Upper lobe of right lung (tissue), 1 donor: ENCODE measurements around the gene AOAH. TPM values are rescaled to one million over a fixed set of nuclear protein-coding genes. Genes with fewer than 3 reads are reported as not detected.

Source experiments
- ATAC-seq: fragments of 200-7000 bp; cut with Tn5 transposase; one replicate; pipeline ENCODE4 v1.9.1; 2020; ENCODE audit warnings: mild to moderate bottlenecking, moderate library complexity
- DNase-seq: peaks from one replicate; pipeline ENCODE4 v3.0.0-alpha.2; 2020
- H3K27ac ChIP-seq: fragments of 200-600 bp; one replicate; pipeline ENCODE4 v1.8.0; 2022
- H3K27me3 ChIP-seq: fragments of 200-600 bp; one replicate; pipeline ENCODE4 v1.8.0; 2022; ENCODE audit warnings: mild to moderate bottlenecking
- H3K36me3 ChIP-seq: fragments of 200-600 bp; one replicate; pipeline ENCODE4 v1.8.0; 2022
- H3K4me1 ChIP-seq: fragments of 200-600 bp; one replicate; pipeline ENCODE4 v1.8.0; 2022
- H3K4me3 ChIP-seq: fragments of 200-600 bp; one replicate; pipeline ENCODE4 v1.8.0; 2022; ENCODE audit warnings: mild to moderate bottlenecking
- H3K9me3 ChIP-seq: fragments of 200-600 bp; one replicate; pipeline ENCODE4 v1.8.0; 2022
- intact Hi-C: fragments of 100-400 bp; cut with DNase I; formaldehyde crosslinking; loops from one replicate; pipeline ENCODE4 v1.11.0; 2022
- total RNA-seq: library from RNA; stranded (reverse); fragmentation: NEBNext Ultra II Directional; extraction: Animal tissue kit (Norgen Biotek cat#: 25700); gene quantifications from one replicate; pipeline ENCODE4 v1.2.1, GENCODE V29; 2021
- TF ChIP-seq, protein P1 (sequence below): fragments of 200-600 bp; IDR thresholded peaks from one replicate; pipeline ENCODE4 v1.8.0; 2022; ENCODE audit warnings: antibody characterized with exemption
- donor health status: DM: no; HTN: yes; CAD: no; lungs with severe emphysema.

AOAH gene
- total RNA-seq, 1 donor from 2014 or later = 20.8 TPM

- DNase-seq (no peak), ATAC-seq (no peak)
- no peaks in the 10 kb centered on the region for H3K27me3 ChIP-seq
- intact Hi-C loops = no loop called here
- no peaks in the 10 kb centered on the region for H3K36me3 ChIP-seq
- H3K4me1 ChIP-seq = peaks cover 5% of the 10 kb centered on the region
- no peaks in the 10 kb centered on the region for H3K9me3 ChIP-seq
- no peak overlapping the region for H3K4me3 ChIP-seq
- TF ChIP-seq, protein P1, sequence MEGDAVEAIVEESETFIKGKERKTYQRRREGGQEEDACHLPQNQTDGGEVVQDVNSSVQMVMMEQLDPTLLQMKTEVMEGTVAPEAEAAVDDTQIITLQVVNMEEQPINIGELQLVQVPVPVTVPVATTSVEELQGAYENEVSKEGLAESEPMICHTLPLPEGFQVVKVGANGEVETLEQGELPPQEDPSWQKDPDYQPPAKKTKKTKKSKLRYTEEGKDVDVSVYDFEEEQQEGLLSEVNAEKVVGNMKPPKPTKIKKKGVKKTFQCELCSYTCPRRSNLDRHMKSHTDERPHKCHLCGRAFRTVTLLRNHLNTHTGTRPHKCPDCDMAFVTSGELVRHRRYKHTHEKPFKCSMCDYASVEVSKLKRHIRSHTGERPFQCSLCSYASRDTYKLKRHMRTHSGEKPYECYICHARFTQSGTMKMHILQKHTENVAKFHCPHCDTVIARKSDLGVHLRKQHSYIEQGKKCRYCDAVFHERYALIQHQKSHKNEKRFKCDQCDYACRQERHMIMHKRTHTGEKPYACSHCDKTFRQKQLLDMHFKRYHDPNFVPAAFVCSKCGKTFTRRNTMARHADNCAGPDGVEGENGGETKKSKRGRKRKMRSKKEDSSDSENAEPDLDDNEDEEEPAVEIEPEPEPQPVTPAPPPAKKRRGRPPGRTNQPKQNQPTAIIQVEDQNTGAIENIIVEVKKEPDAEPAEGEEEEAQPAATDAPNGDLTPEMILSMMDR = no peak
- H3K27ac ChIP-seq = no peak overlapping the region
Observed at GRCh38 chr7:36752026-36752711, 27.9 kb upstream of the AOAH start.

DNA sequence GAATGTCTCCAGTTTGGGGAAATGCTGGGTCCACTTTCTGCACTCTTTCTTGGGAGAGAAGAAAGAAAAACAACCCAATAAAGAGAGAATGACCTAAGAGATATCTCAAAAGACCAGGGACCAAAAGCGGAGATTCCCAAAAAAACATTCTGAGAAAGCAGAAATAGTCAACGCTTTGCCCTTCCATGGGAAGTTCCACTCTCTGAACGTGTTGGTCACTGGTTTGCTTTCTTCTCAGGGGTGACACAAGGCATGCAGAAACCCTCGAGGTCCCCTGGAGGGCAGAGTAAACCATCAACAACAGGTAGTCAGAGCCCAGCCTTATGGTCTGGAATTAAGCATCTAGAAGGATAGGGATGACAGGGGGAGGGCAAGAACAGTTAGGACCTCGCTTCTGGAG is 26.2 kb upstream of the AOAH start:
- ATAC-seq (no peak), DNase-seq (no peak)
- Histone ChIP-seq H3K4me1 (peaks cover 5% of the 10 kb centered on the region), H3K36me3 (no peaks in the 10 kb centered on the region), H3K27ac (no peak overlapping the region), H3K27me3 (no peaks in the 10 kb centered on the region), H3K4me3 (no peak overlapping the region), H3K9me3 (no peaks in the 10 kb centered on the region)
- TF ChIP-seq, protein P1 = no peak
- intact Hi-C loops = no loop called here

GRCh38 chr7:36749282-36749960 is 25.1 kb upstream of the AOAH start:
- Histone ChIP-seq H3K27ac (no peak overlapping the region), H3K4me3 (no peak overlapping the region), H3K4me1 (peaks cover 5% of the 10 kb centered on the region), H3K27me3 (no peaks in the 10 kb centered on the region), H3K36me3 (no peaks in the 10 kb centered on the region), H3K9me3 (no peaks in the 10 kb centered on the region)
- intact Hi-C loops = no loop called here
- ATAC-seq (peak; percentile 56), DNase-seq (no peak)
- TF ChIP-seq, protein P1 = no peak

- ATAC-seq (no peak), DNase-seq (no peak)
- no peak overlapping the region for H3K27ac ChIP-seq
- peaks cover 5% of the 10 kb centered on the region for H3K4me1 ChIP-seq
- no peak overlapping the region for H3K4me3 ChIP-seq
- intact Hi-C loops = no loop called here
- TF ChIP-seq, protein P1 = no peak
- H3K9me3 ChIP-seq = no peaks in the 10 kb centered on the region
- H3K27me3 ChIP-seq = no peaks in the 10 kb centered on the region
- no peaks in the 10 kb centered on the region for H3K36me3 ChIP-seq
Observed at GRCh38 chr7:36748017-36748487, 23.8 kb upstream of the AOAH start.

DNA sequence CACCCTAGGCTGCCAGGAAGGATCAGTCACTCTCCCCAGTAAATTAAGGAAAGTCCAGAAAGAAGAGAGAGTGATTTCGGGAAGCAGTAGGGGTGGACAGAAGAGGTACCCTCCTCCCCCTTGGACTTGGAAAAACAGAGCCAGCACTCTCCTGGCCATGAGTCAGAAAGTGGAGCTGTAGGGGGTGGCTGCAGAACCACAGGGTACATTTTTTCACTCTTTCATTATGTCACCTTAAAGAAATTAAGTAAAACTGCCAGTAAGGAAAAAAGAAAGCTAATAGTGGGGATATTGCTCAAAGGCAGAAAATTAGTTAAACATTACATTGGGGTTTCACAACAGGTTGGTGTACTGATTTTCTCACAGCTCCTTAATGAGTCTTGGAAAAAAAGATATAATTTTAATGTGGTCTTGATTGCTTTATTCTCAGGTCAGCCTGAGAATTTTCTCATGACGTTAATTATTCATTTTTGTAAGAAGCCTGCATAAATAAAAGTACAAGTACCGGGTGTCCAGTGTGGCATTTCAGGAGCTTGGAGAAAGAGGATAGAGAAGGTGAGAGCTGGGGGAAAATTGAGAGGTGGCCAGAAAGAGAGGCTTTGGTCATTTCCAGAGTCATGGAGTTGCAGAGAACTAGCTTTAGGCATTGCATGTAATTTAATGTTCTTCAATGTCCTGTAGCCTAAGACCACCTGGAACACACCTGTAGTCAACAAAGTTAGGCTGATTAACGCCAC is 23.2 kb upstream of the AOAH start:
- ATAC-seq = peak; percentile 44
- no peak overlapping the region for H3K27ac ChIP-seq
- no peak for DNase-seq
- intact Hi-C loops = no loop called here
- H3K36me3 ChIP-seq = no peaks in the 10 kb centered on the region
- no peaks in the 10 kb centered on the region for H3K27me3 ChIP-seq
- TF ChIP-seq, protein P1 = no peak
- H3K4me1 ChIP-seq = peaks cover 5% of the 10 kb centered on the region
- no peak overlapping the region for H3K4me3 ChIP-seq
- H3K9me3 ChIP-seq = no peaks in the 10 kb centered on the region
